Measurements from ENCODE around the gene KCND3. TPM values are rescaled to one million over a fixed set of nuclear protein-coding genes. Genes with fewer than 3 reads are reported as not detected.

Gene KCND3
- total RNA-seq, 1 experiment from 2014 or later = 0.15 TPM

DNA sequence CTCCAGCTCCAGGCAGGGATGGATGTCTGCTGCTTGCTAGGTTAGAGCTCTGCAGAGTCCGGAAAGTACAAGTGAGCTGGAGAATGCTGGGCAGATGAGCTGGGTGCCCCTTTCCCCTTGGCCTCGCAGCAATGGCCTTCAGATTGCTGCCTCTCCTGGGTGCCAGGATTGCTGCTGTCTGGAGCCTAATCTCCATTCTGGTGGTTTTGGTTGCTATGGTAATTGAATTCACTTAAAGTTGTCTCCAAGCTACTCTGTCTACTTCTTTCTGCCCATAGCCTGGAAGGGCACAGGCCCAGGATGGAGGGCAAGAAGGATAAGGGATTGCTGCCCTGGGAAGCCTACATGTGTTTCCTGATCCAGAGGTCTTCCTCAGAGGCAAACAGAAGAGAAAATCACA lies 14.6 kb upstream of the KCND3 start:
- Histone ChIP-seq H4K91ac (ENCODE audit: insufficient read length, low read depth, low read length) (no peak overlapping the region), H2BK15ac (ENCODE audit: low read depth, low read length) (no peak overlapping the region), H4K8ac (replicated peaks; ENCODE audit: insufficient read length, low read depth, low read length) (no peak overlapping the region), H3K18ac (ENCODE audit: insufficient read length, low read depth, low read length) (no peak overlapping the region), H3K4ac (ENCODE audit: low read depth, low read length) (no peak overlapping the region), H3K56ac (ENCODE audit: insufficient read length, low read depth, low read length) (no peak overlapping the region), H3T11ph (ENCODE audit: low read length) (no peak overlapping the region), H3K14ac (ENCODE audit: insufficient read depth, low read length) (no peak overlapping the region), H3K27ac (ENCODE audit: insufficient read length, low read depth, low read length) (no peak overlapping the region), H3K9ac (ENCODE audit: extremely low read depth, insufficient read length, low read length) (no peak overlapping the region), H3K9me3 (ENCODE audit: control insufficient read depth, low read depth, low read length) (no peaks in the 10 kb centered on the region), H2BK20ac (ENCODE audit: low read depth, low read length, poor library complexity, severe bottlenecking) (no peak overlapping the region), H3K79me1 (ENCODE audit: insufficient read depth, low read depth, low read length, poor library complexity, severe bottlenecking) (no peaks in the 10 kb centered on the region), H3K27me3 (ENCODE audit: insufficient read depth, low read length) (no peaks in the 10 kb centered on the region; the same call in 1 of the 2 replicates), H4K5ac (ENCODE audit: insufficient read length, low read depth, low read length) (no peak overlapping the region), H3K4me1 (ENCODE audit: insufficient read depth, low read length) (peaks cover 27% of the 10 kb centered on the region), H2BK120ac (ENCODE audit: low read depth, low read length, poor library complexity, severe bottlenecking) (no peak overlapping the region), H3K4me2 (ENCODE audit: insufficient read depth, insufficient read length, low read length) (no peak overlapping the region), H2AFZ (ENCODE audit: low read length) (no peak overlapping the region), H3K23me2 (ENCODE audit: insufficient read length, low read depth, low read length, poor library complexity, severe bottlenecking) (no peaks in the 10 kb centered on the region), H4K20me1 (ENCODE audit: control insufficient read depth, insufficient read depth, insufficient read length) (no peaks in the 10 kb centered on the region), H2BK12ac (ENCODE audit: insufficient read length, low read depth, low read length) (no peak overlapping the region), H2BK5ac (ENCODE audit: insufficient read length, low read length) (no peak overlapping the region), H3K23ac (ENCODE audit: insufficient read length, low read depth, low read length) (no peak overlapping the region), H3K79me2 (ENCODE audit: insufficient read depth, low read length) (no peaks in the 10 kb centered on the region), H2AK5ac (ENCODE audit: insufficient read length, low read length) (no peak overlapping the region)
- no peak overlapping the region for H3K27ac Mint-ChIP-seq
- H3K27me3 Mint-ChIP-seq (ENCODE audit: low read depth) = peaks cover 8% of the 10 kb centered on the region
- no peaks in the 10 kb centered on the region for H3K36me3 Mint-ChIP-seq (ENCODE audit: insufficient read depth in 1 of 3, low read depth in 3 of 3)
- no peak for DNase-seq
- WGBS (ENCODE audit: extremely low coverage, insufficient read length, low lambda C conversion rate) = no CpG with 5 or more reads among the region's 2 CpGs
- H3K4me3 Mint-ChIP-seq = no peak overlapping the region
- peaks cover 49 to 50% of the 10 kb centered on the region in 2 experiments for H3K4me1 Mint-ChIP-seq
- H3K9me3 Mint-ChIP-seq = no peaks in the 10 kb centered on the region; a peak in 1 of 5 replicates
- TF ChIP-seq, protein P1, sequence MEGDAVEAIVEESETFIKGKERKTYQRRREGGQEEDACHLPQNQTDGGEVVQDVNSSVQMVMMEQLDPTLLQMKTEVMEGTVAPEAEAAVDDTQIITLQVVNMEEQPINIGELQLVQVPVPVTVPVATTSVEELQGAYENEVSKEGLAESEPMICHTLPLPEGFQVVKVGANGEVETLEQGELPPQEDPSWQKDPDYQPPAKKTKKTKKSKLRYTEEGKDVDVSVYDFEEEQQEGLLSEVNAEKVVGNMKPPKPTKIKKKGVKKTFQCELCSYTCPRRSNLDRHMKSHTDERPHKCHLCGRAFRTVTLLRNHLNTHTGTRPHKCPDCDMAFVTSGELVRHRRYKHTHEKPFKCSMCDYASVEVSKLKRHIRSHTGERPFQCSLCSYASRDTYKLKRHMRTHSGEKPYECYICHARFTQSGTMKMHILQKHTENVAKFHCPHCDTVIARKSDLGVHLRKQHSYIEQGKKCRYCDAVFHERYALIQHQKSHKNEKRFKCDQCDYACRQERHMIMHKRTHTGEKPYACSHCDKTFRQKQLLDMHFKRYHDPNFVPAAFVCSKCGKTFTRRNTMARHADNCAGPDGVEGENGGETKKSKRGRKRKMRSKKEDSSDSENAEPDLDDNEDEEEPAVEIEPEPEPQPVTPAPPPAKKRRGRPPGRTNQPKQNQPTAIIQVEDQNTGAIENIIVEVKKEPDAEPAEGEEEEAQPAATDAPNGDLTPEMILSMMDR (conservative IDR thresholded peaks at IDR 0.05) = no peak

Measured in H9 (cell line).